ENCODE results near the gene GRIN2A. TPM values are rescaled to one million over a fixed set of nuclear protein-coding genes. Genes with fewer than 3 reads are reported as not detected.
A peak's percentile ranks its signal among the peaks of the same experiment; 100 is the strongest.

Gene GRIN2A
- total RNA-seq, 1 donor from 2014 or later: 6.8 TPM

DNA sequence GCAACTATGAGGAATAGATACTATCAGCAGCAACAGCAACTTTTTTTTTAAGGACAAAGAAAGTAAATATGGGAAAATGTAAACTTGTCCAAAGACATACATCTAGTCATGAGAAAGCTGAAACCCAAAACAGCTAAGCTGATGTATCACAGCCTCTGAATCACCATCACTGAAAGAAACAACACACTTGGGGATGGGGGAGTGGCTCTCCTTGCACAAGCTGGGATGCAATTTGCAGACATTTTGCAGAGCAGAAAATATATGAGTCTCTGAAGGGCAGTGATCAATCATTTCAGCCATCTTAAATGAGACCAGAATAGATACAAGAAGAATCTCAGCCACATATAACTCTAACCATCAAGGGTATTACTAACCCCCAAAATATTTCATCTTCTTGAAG lies 79.1 kb downstream of the GRIN2A start:
- H3K4me3 Mint-ChIP-seq (ENCODE audit: unreplicated experiment): no peak overlapping the region
- no peak for DNase-seq
- no peak overlapping the region for H3K27ac Mint-ChIP-seq (ENCODE audit: unreplicated experiment)
- TF ChIP-seq, protein P1, sequence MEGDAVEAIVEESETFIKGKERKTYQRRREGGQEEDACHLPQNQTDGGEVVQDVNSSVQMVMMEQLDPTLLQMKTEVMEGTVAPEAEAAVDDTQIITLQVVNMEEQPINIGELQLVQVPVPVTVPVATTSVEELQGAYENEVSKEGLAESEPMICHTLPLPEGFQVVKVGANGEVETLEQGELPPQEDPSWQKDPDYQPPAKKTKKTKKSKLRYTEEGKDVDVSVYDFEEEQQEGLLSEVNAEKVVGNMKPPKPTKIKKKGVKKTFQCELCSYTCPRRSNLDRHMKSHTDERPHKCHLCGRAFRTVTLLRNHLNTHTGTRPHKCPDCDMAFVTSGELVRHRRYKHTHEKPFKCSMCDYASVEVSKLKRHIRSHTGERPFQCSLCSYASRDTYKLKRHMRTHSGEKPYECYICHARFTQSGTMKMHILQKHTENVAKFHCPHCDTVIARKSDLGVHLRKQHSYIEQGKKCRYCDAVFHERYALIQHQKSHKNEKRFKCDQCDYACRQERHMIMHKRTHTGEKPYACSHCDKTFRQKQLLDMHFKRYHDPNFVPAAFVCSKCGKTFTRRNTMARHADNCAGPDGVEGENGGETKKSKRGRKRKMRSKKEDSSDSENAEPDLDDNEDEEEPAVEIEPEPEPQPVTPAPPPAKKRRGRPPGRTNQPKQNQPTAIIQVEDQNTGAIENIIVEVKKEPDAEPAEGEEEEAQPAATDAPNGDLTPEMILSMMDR (IDR thresholded peaks at IDR 0.05; ENCODE audit: partially characterized antibody, unreplicated experiment): no peak
- H3K4me1 Mint-ChIP-seq (ENCODE audit: low read depth, unreplicated experiment): peaks cover 1% of the 10 kb centered on the region
- H3K27me3 Mint-ChIP-seq (ENCODE audit: unreplicated experiment): peaks cover 2% of the 10 kb centered on the region
- H3K9me3 Mint-ChIP-seq (ENCODE audit: unreplicated experiment): peaks cover 6% of the 10 kb centered on the region
- peaks cover 24% of the 10 kb centered on the region for H3K36me3 Mint-ChIP-seq (ENCODE audit: unreplicated experiment)

DNA sequence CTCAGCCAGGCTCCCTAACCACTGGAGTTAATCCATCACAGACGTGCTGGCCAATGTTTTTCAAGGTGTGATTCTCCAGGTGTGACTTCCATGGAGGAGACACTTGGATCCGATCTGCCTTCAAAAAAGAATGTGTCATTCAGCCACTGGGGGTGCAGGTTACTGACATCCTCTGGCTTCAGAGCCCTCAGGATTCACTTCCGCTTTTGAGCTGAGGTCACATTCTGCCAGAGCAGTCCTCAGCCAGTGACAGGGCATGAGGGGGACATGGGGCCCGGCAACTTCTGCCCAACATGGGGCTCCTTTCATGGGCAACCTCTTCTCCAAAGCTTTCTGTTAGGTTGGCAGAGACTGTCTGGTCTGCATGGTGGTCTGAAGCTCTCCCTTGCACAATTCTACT lies 81.4 kb downstream of the GRIN2A start:
- DNase-seq: no peak
- H3K27ac Mint-ChIP-seq (ENCODE audit: unreplicated experiment): no peak overlapping the region
- peaks cover 4% of the 10 kb centered on the region for H3K9me3 Mint-ChIP-seq (ENCODE audit: unreplicated experiment)
- H3K36me3 Mint-ChIP-seq (ENCODE audit: unreplicated experiment): peaks cover 29% of the 10 kb centered on the region
- TF ChIP-seq, protein P1 (IDR thresholded peaks at IDR 0.05; ENCODE audit: partially characterized antibody, unreplicated experiment): no peak
- no peaks in the 10 kb centered on the region for H3K4me1 Mint-ChIP-seq (ENCODE audit: low read depth, unreplicated experiment)
- H3K27me3 Mint-ChIP-seq (ENCODE audit: unreplicated experiment): no peaks in the 10 kb centered on the region
- no peak overlapping the region for H3K4me3 Mint-ChIP-seq (ENCODE audit: unreplicated experiment)

DNA sequence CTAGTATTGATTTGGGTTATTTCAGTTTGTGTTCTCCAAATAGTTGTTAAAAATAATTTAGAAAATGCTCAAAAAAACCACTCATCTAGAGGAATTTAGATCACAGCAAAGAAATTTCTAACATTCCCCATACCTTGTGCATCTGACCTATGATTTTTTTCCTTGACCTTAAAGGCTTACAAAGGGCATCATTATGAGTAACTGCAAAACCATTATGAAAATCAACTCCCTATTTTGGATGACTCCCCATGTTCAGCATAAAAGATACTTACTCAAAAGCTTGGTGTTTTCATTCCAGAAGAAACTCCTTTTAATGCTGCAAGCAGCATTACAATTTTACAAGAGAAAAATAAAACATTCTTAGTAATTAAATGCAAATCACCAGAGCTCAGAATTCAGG lies 83.2 kb downstream of the GRIN2A start:
- no peaks in the 10 kb centered on the region for H3K27me3 Mint-ChIP-seq (ENCODE audit: unreplicated experiment)
- H3K4me1 Mint-ChIP-seq (ENCODE audit: low read depth, unreplicated experiment): no peaks in the 10 kb centered on the region
- peaks cover 4% of the 10 kb centered on the region for H3K9me3 Mint-ChIP-seq (ENCODE audit: unreplicated experiment)
- no peak overlapping the region for H3K4me3 Mint-ChIP-seq (ENCODE audit: unreplicated experiment)
- TF ChIP-seq, protein P1 (IDR thresholded peaks at IDR 0.05; ENCODE audit: partially characterized antibody, unreplicated experiment): no peak
- no peak overlapping the region for H3K27ac Mint-ChIP-seq (ENCODE audit: unreplicated experiment)
- peaks cover 29% of the 10 kb centered on the region for H3K36me3 Mint-ChIP-seq (ENCODE audit: unreplicated experiment)
- no peak for DNase-seq

DNA sequence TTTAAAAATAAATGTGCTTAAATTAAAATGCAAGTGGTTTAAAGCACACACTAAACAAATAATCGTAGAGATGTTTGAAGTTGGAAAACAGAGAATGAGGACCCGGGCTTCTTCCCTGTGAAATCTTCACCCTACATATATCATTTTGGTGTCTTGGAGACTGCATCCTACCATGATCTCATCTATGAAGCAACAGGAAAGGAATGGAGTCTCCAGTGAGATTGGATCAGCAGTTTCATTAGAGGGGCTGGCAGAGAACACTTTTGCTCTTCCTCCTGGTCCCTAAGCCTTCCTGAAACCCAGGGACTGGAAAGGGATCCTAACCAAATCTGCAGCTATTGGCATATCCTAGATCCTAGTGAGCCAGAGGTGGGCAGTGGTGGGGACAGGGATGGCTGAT lies 85.0 kb downstream of the GRIN2A start:
- Mint-ChIP-seq H3K27me3 (ENCODE audit: unreplicated experiment) (peaks cover 2% of the 10 kb centered on the region), H3K9me3 (ENCODE audit: unreplicated experiment) (peaks cover 3% of the 10 kb centered on the region), H3K4me1 (ENCODE audit: low read depth, unreplicated experiment) (peaks cover 4% of the 10 kb centered on the region), H3K4me3 (ENCODE audit: unreplicated experiment) (no peak overlapping the region), H3K36me3 (ENCODE audit: unreplicated experiment) (peaks cover 29% of the 10 kb centered on the region), H3K27ac (ENCODE audit: unreplicated experiment) (no peak overlapping the region)
- DNase-seq: no peak
- TF ChIP-seq, protein P1 (IDR thresholded peaks at IDR 0.05; ENCODE audit: partially characterized antibody, unreplicated experiment): no peak

DNA sequence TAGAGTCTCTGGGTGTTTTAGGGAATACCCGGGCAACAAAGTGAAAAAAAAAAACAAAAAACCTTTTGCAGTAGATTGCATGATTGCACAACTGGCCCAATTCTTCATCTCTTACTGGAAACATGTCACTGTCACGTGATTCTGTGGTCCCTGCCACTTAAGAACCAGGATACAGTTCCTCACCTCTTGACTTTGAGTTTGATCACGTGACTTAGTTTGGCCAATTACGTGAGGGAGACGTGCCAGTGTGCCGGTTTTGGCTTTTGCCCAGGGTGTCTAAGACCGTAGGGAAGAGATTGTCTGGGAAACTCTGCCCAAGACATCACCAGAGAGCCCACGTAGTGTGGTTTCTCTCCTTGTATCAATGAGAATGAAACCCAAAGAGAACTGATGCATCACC lies 88.7 kb downstream of the GRIN2A start:
- no peak for DNase-seq
- H3K4me1 Mint-ChIP-seq (ENCODE audit: low read depth, unreplicated experiment): peaks cover 7% of the 10 kb centered on the region
- H3K27ac Mint-ChIP-seq (ENCODE audit: unreplicated experiment): peak overlapping the region; percentile 64
- peaks cover 2% of the 10 kb centered on the region for H3K27me3 Mint-ChIP-seq (ENCODE audit: unreplicated experiment)
- no peak overlapping the region for H3K4me3 Mint-ChIP-seq (ENCODE audit: unreplicated experiment)
- H3K36me3 Mint-ChIP-seq (ENCODE audit: unreplicated experiment): peaks cover 10% of the 10 kb centered on the region
- TF ChIP-seq, protein P1 (IDR thresholded peaks at IDR 0.05; ENCODE audit: partially characterized antibody, unreplicated experiment): no peak
- H3K9me3 Mint-ChIP-seq (ENCODE audit: unreplicated experiment): no peaks in the 10 kb centered on the region

Data from glutamatergic neuron (in vitro differentiated cells).